DMS53 treated with DMSO at 0.1 percent for 48 hours (cell line): ENCODE results near the gene ARSG.

Experiments used
- DNase-seq: peaks from one replicate; lab custom pipeline; 2025; ENCODE audit not compliant: unreplicated experiment; lab: John Stamatoyannopoulos, UW

Gene ARSG

DNA sequence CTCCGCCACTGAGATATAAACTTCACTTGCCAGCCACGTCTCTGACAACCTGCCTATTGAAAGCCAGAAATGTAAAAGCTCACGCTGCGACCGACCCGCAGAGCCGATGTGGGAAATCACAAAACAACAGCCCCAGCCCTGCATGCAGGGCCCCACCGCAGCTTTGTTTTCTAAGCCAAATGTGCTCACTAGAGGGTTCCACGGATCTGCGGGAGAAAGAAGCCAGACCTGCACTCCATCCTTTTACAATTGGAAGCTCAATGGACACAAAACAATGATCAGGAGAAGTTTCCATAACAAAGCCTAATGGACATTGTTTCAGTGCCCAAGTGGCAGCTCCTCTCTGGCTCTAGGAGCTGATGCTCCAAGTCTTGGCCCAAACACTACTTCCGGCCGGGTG is 132.9 kb downstream of the ARSG start:
- DNase-seq, result no peak

GRCh38 chr17:68424861-68425260 is 133.6 kb downstream of the ARSG start:
- DNase-seq, result peak; percentile 72

GRCh38 chr17:68425979-68426378 is 134.7 kb downstream of the ARSG start:
- DNase-seq, result no peak

GRCh38 chr17:68427575-68427974 is 136.3 kb downstream of the ARSG start:
- DNase-seq, result no peak

DNA sequence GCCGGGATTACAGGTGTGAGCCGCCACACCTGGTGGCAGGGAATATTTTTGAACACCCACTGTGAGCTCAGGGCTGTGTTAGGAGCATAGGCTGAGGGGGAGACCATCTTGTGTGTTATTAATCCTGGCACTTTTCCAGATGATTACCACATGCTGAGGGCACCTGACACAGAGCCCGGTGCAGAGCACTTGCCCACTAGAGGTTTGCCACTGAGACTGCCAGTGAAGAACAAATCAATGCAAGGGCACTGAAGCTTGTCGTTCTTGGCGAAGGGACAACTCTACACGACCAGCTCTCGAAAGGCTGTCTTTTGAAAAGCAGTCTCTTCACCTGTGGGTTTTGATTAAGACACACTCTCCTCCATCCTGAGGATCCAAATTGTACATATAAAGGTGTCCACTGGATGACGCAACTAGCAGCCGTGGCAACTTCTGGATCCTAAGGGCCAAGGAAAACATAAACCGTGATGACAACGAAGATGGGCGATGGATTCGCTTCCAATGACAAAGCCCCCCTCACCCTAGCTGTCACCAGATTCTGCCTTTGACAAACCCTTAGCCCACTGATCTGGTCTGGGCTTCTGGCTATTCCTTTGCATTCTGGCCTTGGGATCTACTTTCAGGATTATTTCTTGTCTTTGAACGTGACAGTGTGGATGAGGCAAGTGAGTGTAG is 137.3 kb downstream of the ARSG start:
- DNase-seq, result no peak

DNA sequence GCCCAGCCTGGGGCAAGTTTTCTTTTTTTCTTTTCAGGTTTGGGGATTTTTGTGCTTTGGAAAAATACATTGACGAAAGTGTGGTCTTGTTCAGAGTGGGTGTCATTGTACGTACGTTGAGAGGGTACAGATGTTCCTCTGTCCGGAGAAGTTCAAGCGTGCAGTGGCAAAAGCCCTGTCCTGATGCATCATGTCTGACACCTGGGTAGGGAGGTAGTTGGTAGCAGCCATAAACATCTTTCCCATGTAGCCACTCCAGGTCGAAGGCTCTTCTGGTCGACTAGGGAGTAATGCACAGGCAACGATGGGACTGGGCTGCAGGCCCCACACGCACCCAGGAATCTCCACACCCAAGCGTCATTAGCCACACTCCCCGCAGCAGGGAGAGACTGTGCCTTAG is 138.6 kb downstream of the ARSG start:
- DNase-seq, result no peak

- DNase-seq, result no peak
Measured at GRCh38 chr17:68431045-68431608, 139.8 kb downstream of the ARSG start.

GRCh38 chr17:68431661-68432071 is 140.4 kb downstream of the ARSG start:
- no peak for DNase-seq

DNA sequence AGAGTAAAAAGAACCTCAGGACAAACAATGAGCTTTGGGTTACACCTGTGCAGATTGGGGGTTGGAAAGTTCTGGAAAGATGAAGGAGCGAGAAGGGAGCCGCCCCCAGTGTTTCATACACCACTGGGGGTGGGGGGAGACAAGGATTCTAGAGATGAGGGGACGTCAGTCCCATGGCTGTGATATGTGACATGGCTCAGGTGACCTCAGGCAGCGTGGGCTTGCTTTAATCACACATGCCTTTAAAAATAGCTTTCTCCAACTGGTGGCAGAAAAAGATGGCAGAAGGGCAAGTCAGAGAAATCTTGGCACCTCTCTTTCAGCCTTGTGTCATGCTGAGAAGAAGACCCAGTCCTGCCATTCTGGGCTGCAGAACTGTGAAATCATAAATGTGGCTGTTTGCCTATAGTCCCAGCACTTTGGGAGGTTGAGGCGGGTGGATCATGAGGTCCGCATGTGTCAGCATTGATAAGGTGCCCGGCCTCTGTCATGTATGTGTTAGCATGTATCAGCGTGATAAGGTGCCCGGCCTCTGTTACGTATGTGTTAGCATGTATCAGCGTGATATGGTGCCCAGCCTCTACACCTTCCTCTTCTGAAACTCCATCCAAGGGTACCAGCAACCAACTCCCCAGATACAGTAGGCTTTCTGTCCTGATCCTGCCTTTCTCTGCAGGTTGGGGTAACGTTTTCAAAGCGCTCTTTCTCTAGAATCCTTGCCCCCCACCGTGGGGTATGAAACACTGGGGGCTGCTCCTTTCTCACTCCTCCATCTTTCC is 141.0 kb downstream of the ARSG start:
- DNase-seq, result no peak

- no peak for DNase-seq
Measured at GRCh38 chr17:68433211-68433610, 141.9 kb downstream of the ARSG start.

- no peak for DNase-seq
Measured at GRCh38 chr17:68433911-68434508, 142.7 kb downstream of the ARSG start.

DNA sequence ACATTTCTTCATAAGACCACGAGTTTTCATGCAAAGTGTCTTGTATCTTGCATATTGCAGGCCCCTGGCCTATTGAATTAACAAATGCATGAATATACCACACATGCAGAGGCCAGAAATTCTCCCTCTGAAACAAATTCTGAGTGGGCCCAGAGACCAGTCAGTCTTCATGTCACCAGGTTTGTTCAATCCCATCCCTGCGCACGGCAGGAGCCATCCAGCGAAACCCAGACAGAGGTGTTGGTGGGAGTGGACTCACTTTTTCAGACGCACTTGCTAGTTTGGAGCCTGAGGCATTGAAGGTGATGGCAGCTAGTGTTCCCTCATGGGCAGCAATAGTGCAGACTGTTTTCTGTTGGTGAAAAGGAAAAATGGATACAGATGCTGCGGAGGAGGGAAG is 144.1 kb downstream of the ARSG start:
- DNase-seq, result no peak

DNA sequence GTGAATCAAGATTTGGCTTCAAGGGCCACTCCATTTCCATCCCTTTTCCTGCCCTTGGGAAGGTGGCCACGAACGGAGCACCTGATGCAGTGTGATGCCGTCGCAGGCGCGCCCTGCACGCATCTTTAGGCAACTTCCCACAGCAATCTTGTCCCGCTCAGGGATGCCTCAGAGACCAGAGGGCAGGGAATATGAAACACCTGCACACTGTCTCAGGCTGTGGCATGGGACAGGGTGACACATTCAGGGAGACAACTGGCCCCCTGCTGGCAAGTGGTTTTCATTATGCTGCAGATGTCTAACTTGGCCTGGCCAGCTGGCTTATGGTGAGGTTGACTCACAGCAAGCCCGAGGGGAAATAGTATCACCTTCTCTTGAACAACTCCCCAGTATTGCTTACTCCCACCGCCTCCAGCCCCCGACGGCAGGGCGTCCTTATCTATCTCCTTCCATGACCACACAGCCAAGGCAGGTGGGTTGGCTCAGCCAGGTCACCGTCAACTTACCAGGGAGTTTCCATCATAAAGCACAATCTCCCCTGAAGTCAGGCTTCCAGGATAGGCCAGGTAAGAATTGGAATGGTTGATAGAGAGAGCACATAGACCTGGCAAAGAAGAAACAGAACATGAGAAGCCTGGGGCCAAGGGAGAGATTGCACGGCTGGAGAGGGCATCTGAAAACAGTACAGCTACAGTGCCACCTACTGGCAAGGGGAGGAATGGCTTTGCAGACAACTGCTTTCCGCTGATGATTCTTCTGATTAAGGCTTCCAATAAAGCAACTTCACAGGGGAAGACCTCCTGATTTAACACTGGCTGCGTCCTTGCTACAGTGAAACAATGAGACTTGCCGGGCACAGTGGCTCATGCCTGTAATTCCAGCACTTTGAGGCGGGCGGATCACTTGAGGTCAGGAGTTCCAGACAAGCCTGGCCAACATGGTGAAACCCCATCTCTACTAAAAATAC is 144.9 kb downstream of the ARSG start:
- DNase-seq, result peak; percentile 81

DNA sequence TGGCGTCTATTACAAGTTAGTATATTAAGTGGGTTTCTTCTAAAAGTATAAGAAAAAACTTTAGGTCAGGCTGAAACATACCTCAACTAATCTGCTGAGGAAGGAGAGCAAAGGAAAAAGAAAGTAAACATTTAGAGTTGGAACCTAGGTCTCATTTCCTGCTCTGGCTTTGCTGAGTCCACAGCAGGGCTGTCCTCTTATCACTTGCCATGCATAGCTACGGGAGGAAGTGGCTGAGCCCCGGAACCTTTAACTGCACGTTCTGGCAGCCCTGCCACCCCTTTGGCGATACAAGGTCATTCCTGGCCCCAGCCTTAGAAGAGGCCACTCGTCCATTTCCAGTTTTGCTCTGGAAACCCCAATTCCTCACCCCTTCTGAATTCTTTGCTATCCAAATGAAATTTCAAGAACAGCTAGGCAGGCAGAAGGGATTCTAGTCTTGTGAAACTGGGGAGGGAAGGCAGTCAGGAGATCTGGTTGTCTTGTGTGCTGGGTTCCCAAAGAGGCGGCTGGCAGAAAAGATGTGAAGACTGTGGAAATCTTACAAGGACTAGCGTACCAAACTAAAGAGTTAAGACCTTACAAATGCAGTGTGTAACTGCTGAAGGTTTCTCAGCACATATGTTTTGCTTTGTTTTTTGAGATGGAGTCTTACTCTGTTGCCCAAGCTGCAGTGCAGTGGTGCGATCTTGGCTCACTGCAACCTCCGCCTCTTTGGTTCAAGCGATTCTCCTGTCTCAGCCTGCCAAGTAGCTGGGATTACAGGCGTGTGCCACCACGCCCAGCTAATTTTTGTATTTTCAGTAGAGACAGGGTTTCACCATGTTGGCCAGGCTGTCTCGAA is 146.9 kb downstream of the ARSG start:
- peak; percentile 60 for DNase-seq

- no peak for DNase-seq
Measured at GRCh38 chr17:68439656-68440290, 148.5 kb downstream of the ARSG start.

- DNase-seq, result no peak
Measured at GRCh38 chr17:68440526-68440925, 149.2 kb downstream of the ARSG start.

- DNase-seq, result no peak
Measured at GRCh38 chr17:68441070-68441770, 149.9 kb downstream of the ARSG start.

GRCh38 chr17:68443972-68444464 is 152.7 kb downstream of the ARSG start:
- DNase-seq, result no peak

GRCh38 chr17:68445671-68446070 is 154.4 kb downstream of the ARSG start:
- DNase-seq, result no peak
